ENCODE data around the gene ATG101. TPM values are rescaled to one million over a fixed set of nuclear protein-coding genes. Genes with fewer than 3 reads are reported as not detected.

The ATG101 gene
- total and polyA plus RNA-seq, 2 of the 13 experiments (the other 11 are each of a cell fraction or from before 2014, with no cell fraction given) = 58.2 to 67.7 TPM

DNA sequence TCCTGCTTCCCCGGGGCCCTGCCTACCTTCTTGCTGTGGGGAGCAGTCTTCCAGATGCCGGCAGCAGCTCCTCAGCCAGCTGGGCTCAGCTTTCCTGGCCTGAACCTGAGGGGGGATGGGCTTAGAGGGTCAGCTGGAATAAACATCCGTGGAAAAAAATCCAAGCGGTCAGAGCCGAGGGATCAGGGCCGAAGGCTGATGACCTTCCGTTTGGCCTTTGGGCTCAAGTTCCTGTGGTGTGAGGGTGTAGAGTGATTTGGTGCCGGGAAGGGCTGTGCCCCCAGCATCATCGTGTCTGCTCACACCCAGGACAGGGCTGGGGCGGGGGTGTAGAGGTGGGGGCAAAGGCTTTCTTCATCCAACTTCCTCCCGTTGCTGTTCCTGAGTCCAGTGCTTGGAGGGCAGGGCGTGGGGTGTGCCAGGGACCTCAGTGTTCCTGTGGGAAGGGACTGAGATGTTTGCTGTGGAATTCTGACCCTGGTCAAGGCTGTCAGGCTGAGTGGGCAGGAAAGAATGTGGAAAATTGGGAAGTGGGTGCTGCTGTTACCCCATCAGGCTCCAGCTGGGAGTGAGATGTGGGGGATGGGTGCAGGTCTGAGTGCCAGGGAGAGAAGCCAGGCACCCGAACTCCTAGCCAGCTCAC, 12.4 kb downstream of the ATG101 start (continued):
- TF ChIP-seq, protein P1, sequence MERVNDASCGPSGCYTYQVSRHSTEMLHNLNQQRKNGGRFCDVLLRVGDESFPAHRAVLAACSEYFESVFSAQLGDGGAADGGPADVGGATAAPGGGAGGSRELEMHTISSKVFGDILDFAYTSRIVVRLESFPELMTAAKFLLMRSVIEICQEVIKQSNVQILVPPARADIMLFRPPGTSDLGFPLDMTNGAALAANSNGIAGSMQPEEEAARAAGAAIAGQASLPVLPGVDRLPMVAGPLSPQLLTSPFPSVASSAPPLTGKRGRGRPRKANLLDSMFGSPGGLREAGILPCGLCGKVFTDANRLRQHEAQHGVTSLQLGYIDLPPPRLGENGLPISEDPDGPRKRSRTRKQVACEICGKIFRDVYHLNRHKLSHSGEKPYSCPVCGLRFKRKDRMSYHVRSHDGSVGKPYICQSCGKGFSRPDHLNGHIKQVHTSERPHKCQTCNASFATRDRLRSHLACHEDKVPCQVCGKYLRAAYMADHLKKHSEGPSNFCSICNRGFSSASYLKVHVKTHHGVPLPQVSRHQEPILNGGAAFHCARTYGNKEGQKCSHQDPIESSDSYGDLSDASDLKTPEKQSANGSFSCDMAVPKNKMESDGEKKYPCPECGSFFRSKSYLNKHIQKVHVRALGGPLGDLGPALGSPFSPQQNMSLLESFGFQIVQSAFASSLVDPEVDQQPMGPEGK (CRISPR knock-in tag; IDR thresholded peaks at IDR 0.05) = peak; percentile 85
- TF ChIP-seq, protein P2, sequence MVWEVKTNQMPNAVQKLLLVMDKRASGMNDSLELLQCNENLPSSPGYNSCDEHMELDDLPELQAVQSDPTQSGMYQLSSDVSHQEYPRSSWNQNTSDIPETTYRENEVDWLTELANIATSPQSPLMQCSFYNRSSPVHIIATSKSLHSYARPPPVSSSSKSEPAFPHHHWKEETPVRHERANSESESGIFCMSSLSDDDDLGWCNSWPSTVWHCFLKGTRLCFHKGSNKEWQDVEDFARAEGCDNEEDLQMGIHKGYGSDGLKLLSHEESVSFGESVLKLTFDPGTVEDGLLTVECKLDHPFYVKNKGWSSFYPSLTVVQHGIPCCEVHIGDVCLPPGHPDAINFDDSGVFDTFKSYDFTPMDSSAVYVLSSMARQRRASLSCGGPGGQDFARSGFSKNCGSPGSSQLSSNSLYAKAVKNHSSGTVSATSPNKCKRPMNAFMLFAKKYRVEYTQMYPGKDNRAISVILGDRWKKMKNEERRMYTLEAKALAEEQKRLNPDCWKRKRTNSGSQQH (CRISPR knock-in tag; IDR thresholded peaks at IDR 0.05; ENCODE audit: low read depth) = 0 out of 2 replicates have a peak, but pooled peaks have one; percentile 11
- TF ChIP-seq PHF8 (CRISPR knock-in tag; IDR thresholded peaks at IDR 0.05) (peak; percentile 31; the same call in 1 of the 2 replicates), FOSL1 (CRISPR knock-in tag; IDR thresholded peaks at IDR 0.05; ENCODE audit: borderline replicate concordance) (no peak), RARA (CRISPR knock-in tag; IDR thresholded peaks at IDR 0.05) (peak; percentile 85), ZNF17 (CRISPR knock-in tag; IDR thresholded peaks at IDR 0.05) (no peak), SMARCC2 (IDR thresholded peaks at IDR 0.05) (no peak), RFX3 (CRISPR knock-in tag; IDR thresholded peaks at IDR 0.05) (no peak), ZBTB1 (CRISPR knock-in tag; IDR thresholded peaks at IDR 0.05; ENCODE audit: borderline replicate concordance) (no peak), POLR2AphosphoS2 (IDR thresholded peaks at IDR 0.05; ENCODE audit: low read depth, low read length) (no peak), FOXA1 (IDR thresholded peaks at IDR 0.05) (no peak), FOXA1 (CRISPR knock-in tag; IDR thresholded peaks at IDR 0.05) (0 out of 2 replicates have a peak, but pooled peaks have one; percentile 29), TRIM24 (CRISPR knock-in tag; IDR thresholded peaks at IDR 0.05) (0 out of 2 replicates have a peak, but pooled peaks have one; percentile 51), ZNF775 (CRISPR knock-in tag; IDR thresholded peaks at IDR 0.05; ENCODE audit: borderline replicate concordance) (no peak), ZNF749 (CRISPR knock-in tag; IDR thresholded peaks at IDR 0.05; ENCODE audit: borderline replicate concordance) (no peak), ZNF556 (CRISPR knock-in tag; IDR thresholded peaks at IDR 0.05; ENCODE audit: borderline replicate concordance) (peak; percentile 22; the same call in 1 of the 2 replicates), ARNT (IDR thresholded peaks at IDR 0.05) (no peak), TCF12 (IDR thresholded peaks at IDR 0.05) (no peak), TCF12 (CRISPR knock-in tag; IDR thresholded peaks at IDR 0.05) (no peak), RFXANK (CRISPR knock-in tag; IDR thresholded peaks at IDR 0.05) (no peak), SOX6 (IDR thresholded peaks at IDR 0.05) (no peak), SOX6 (CRISPR knock-in tag; IDR thresholded peaks at IDR 0.05) (peak; percentile 10; the same call in 1 of the 2 replicates)
- TF ChIP-seq, protein P3, sequence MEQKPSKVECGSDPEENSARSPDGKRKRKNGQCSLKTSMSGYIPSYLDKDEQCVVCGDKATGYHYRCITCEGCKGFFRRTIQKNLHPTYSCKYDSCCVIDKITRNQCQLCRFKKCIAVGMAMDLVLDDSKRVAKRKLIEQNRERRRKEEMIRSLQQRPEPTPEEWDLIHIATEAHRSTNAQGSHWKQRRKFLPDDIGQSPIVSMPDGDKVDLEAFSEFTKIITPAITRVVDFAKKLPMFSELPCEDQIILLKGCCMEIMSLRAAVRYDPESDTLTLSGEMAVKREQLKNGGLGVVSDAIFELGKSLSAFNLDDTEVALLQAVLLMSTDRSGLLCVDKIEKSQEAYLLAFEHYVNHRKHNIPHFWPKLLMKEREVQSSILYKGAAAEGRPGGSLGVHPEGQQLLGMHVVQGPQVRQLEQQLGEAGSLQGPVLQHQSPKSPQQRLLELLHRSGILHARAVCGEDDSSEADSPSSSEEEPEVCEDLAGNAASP (CRISPR knock-in tag; IDR thresholded peaks at IDR 0.05; ENCODE audit: borderline replicate concordance) = peak; percentile 37; the same call in 1 of the 2 replicates
- TF ChIP-seq, protein P4, sequence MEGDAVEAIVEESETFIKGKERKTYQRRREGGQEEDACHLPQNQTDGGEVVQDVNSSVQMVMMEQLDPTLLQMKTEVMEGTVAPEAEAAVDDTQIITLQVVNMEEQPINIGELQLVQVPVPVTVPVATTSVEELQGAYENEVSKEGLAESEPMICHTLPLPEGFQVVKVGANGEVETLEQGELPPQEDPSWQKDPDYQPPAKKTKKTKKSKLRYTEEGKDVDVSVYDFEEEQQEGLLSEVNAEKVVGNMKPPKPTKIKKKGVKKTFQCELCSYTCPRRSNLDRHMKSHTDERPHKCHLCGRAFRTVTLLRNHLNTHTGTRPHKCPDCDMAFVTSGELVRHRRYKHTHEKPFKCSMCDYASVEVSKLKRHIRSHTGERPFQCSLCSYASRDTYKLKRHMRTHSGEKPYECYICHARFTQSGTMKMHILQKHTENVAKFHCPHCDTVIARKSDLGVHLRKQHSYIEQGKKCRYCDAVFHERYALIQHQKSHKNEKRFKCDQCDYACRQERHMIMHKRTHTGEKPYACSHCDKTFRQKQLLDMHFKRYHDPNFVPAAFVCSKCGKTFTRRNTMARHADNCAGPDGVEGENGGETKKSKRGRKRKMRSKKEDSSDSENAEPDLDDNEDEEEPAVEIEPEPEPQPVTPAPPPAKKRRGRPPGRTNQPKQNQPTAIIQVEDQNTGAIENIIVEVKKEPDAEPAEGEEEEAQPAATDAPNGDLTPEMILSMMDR (CRISPR knock-in tag; IDR thresholded peaks at IDR 0.05) = no peak
- TF ChIP-seq, protein P5, sequence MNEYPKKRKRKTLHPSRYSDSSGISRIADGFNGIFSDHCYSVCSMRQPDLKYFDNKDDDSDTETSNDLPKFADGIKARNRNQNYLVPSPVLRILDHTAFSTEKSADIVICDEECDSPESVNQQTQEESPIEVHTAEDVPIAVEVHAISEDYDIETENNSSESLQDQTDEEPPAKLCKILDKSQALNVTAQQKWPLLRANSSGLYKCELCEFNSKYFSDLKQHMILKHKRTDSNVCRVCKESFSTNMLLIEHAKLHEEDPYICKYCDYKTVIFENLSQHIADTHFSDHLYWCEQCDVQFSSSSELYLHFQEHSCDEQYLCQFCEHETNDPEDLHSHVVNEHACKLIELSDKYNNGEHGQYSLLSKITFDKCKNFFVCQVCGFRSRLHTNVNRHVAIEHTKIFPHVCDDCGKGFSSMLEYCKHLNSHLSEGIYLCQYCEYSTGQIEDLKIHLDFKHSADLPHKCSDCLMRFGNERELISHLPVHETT (CRISPR knock-in tag; conservative IDR thresholded peaks at IDR 0.05) = no peak

Measured in HepG2 (cell line).